Activated CD4-positive, CD25-positive, alpha-beta regulatory T cell treated with anti-CD3 and anti-CD28 coated beads, Interleukin-2, amount 50 U/mL, for 16 hours (primary cell): ENCODE data around the gene KAT6B.
"Not testable (repeated sequence)": the region's sequence is repeated elsewhere in the genome, so short reads cannot be mapped to it uniquely, and the experiment has no call there.

ENCODE experiments used
- DNase-seq: peaks from one replicate; pipeline ENCODE4 v3.0.0-alpha.2; 2020; ENCODE audit warnings: low read depth, low spot score

KAT6B gene

GRCh38 chr10:75034714-75035258, 208.4 kb downstream of the KAT6B start:
- no peak for DNase-seq

- DNase-seq: no peak
Observed at GRCh38 chr10:75035975-75036708, 209.7 kb downstream of the KAT6B start.

- DNase-seq: no peak
Observed at GRCh38 chr10:75037171-75038153, 211.1 kb downstream of the KAT6B start.

GRCh38 chr10:75038335-75038734, 211.9 kb downstream of the KAT6B start:
- DNase-seq: no peak

- no peak for DNase-seq
Observed at GRCh38 chr10:75040576-75040975, 214.2 kb downstream of the KAT6B start.

GRCh38 chr10:75042292-75042974, 216.0 kb downstream of the KAT6B start:
- no peak for DNase-seq

- DNase-seq: no peak
Observed at GRCh38 chr10:75043256-75044131, 217.1 kb downstream of the KAT6B start.

GRCh38 chr10:75048669-75049098, 222.3 kb downstream of the KAT6B start:
- no peak for DNase-seq

GRCh38 chr10:75049316-75050148, 223.1 kb downstream of the KAT6B start:
- no peak for DNase-seq

GRCh38 chr10:75050149-75050919, 223.9 kb downstream of the KAT6B start:
- DNase-seq: no peak

GRCh38 chr10:75051308-75051707, 224.9 kb downstream of the KAT6B start:
- DNase-seq: no peak

- DNase-seq: not testable (repeated sequence)
Observed at GRCh38 chr10:75055896-75056406, 229.6 kb downstream of the KAT6B start.

- DNase-seq: no peak
Observed at GRCh38 chr10:75057680-75058079, 231.3 kb downstream of the KAT6B start.

- DNase-seq: no peak
Observed at GRCh38 chr10:75058161-75058560, 231.8 kb downstream of the KAT6B start.

GRCh38 chr10:75061709-75062505, 235.5 kb downstream of the KAT6B start:
- no peak for DNase-seq

GRCh38 chr10:75062506-75063299, 236.3 kb downstream of the KAT6B start:
- DNase-seq: no peak
